Endothelial cell of umbilical vein (primary cell): ENCODE results near the gene DCLK1. TPM values are rescaled to one million over a fixed set of nuclear protein-coding genes. Genes with fewer than 3 reads are reported as not detected.

Source experiments
- BruUV-seq: library from RNA; stranded (reverse); fragments of 400-500 nt; replicated peaks from 2 replicates; lab custom pipeline; 2021; lab: Mats Ljungman, UMichigan
- CTCF ChIA-PET: fragments of 300-600, 350-600 bp; sonication (Branson Sonifier 250); formaldehyde crosslinking; loops from one replicate; lab custom pipeline; 2021; ENCODE audit warnings: antibody characterized with exemption, inconsistent platforms; lab: Charles Lee
- POLR2A ChIA-PET: fragments of 300-600, 350-600 bp; sonication (Branson Sonifier 250); formaldehyde crosslinking; loops from one replicate; lab custom pipeline; 2021; ENCODE audit warnings: antibody characterized with exemption, inconsistent platforms; lab: Charles Lee
- DNase-seq: peaks from one replicate; pipeline ENCODE4 v3.0.0-alpha.2; 2011; ENCODE audit warnings: low read depth, low spot score
- FAIRE-seq: peaks from 2 replicates; lab custom pipeline; 2011; peaks lifted over from hg19 to GRCh38; lab: Jason Lieb, UNC
- H2AFZ ChIP-seq: 2 replicates; pipeline ENCODE4 v1.6.0; 2012; ENCODE audit warnings: low read depth, low read length, control low read depth, inconsistent platforms
- H3K27ac ChIP-seq: 2 replicates; pipeline ENCODE4 v1.5.1; 2011; ENCODE audit warnings: low read depth, mild to moderate bottlenecking, control low read depth, low read length, moderate library complexity; ENCODE audit not compliant: insufficient read depth
- H3K27me3 ChIP-seq, 2 experiments: 2 replicates each; pipeline versions ENCODE4 v1.6.0 to v1.6.1; 2011; ENCODE audit warnings: low read length in 2 of 2, mixed read lengths in 1 of 2; ENCODE audit not compliant: control insufficient read depth in 2 of 2, insufficient read depth in 2 of 2
- H3K36me3 ChIP-seq, 2 experiments: 2 replicates in 1 of 2; 3 replicates in 1 of 2; pipeline ENCODE4 v1.5.1; 2011; ENCODE audit warnings: low read length in 2 of 2, mild to moderate bottlenecking in 1 of 2, moderate library complexity in 1 of 2; ENCODE audit not compliant: control insufficient read depth in 2 of 2, insufficient read depth in 2 of 2; ENCODE audit errors: extremely low read depth in 1 of 2
- H3K4me1 ChIP-seq: 3 replicates; pipeline ENCODE4 v1.5.1; 2011; ENCODE audit warnings: mild to moderate bottlenecking, low read length; ENCODE audit not compliant: control insufficient read depth, insufficient read depth; ENCODE audit errors: extremely low read depth
- H3K4me2 ChIP-seq: 2 replicates; pipeline ENCODE4 v1.6.1; 2011; ENCODE audit warnings: low read length, control low read depth, mixed read lengths; ENCODE audit not compliant: insufficient read depth
- H3K4me3 ChIP-seq, 3 experiments: fragments of 200-600 bp in 1 of 3; sonication (generic), shearing (Covaris generic) in 1 of 3; replicated peaks in 1 of 3; 2 replicates each; pipeline ENCODE4 v1.5.1; 2011 to 2016; ENCODE audit warnings: control low read depth in 3 of 3, low read length in 3 of 3, mild to moderate bottlenecking in 2 of 3, inconsistent platforms in 1 of 3, low read depth in 1 of 3, moderate library complexity in 1 of 3; ENCODE audit not compliant: insufficient read depth in 1 of 3
- H3K79me2 ChIP-seq: 2 replicates; pipeline ENCODE4 v1.6.0; 2012; ENCODE audit warnings: low read length, inconsistent platforms; ENCODE audit not compliant: control insufficient read depth, insufficient read depth
- H3K9ac ChIP-seq: replicated peaks from 2 replicates; pipeline ENCODE3; 2011; ENCODE audit warnings: low read length, control low read depth; ENCODE audit not compliant: insufficient read depth; ENCODE audit errors: extremely low read depth
- H3K9me1 ChIP-seq: replicated peaks from 3 replicates; pipeline ENCODE4 v1.6.0; 2011; ENCODE audit warnings: mild to moderate bottlenecking, low read length; ENCODE audit not compliant: control insufficient read depth, insufficient read depth; ENCODE audit errors: extremely low read depth
- H3K9me3 ChIP-seq: replicated peaks from 2 replicates; pipeline ENCODE4 v1.5.1; 2012; ENCODE audit warnings: low read length, inconsistent platforms; ENCODE audit not compliant: control insufficient read depth, insufficient read depth
- H4K20me1 ChIP-seq: replicated peaks from 2 replicates; pipeline ENCODE3; 2011; ENCODE audit warnings: mild to moderate bottlenecking, low read length; ENCODE audit not compliant: control insufficient read depth, insufficient read depth; ENCODE audit errors: extremely low read depth
- CTCF ChIP-seq, 2 donors: IDR thresholded peaks; 1 replicate in 1 of 2; 2 replicates in 1 of 2; pipeline ENCODE4 v1.5.1; 2011; ENCODE audit warnings: low read length in 2 of 2, mild to moderate bottlenecking in 2 of 2, moderate library complexity in 2 of 2, control low read depth in 1 of 2, inconsistent platforms in 1 of 2, low read depth in 1 of 2; ENCODE audit not compliant: insufficient read depth in 1 of 2; ENCODE audit errors: extremely low read depth in 1 of 2
- EZH2 ChIP-seq: IDR thresholded peaks from 2 replicates; pipeline ENCODE4 v1.6.1; 2012; ENCODE audit warnings: borderline replicate concordance, low read depth, mild to moderate bottlenecking, moderate library complexity, low read length, inconsistent platforms; ENCODE audit not compliant: severe bottlenecking
- FOS ChIP-seq: IDR thresholded peaks from 2 replicates; pipeline ENCODE4 v1.6.1; 2011; ENCODE audit warnings: mild to moderate bottlenecking, low read length, moderate library complexity, borderline replicate concordance; ENCODE audit not compliant: insufficient read depth
- GATA2 ChIP-seq: IDR thresholded peaks from 2 replicates; pipeline ENCODE4 v1.7.0; 2011; ENCODE audit warnings: low read depth, mild to moderate bottlenecking, moderate library complexity, mixed read lengths, low read length; ENCODE audit not compliant: insufficient read length, insufficient read depth
- JUN ChIP-seq: IDR thresholded peaks from 2 replicates; pipeline ENCODE4 v1.6.1; 2011; ENCODE audit warnings: borderline replicate concordance, low read depth; ENCODE audit not compliant: insufficient read length, insufficient read depth
- MAX ChIP-seq: IDR thresholded peaks from 2 replicates; pipeline ENCODE4 v1.6.1; 2011; ENCODE audit not compliant: insufficient read depth, insufficient read length
- MYC ChIP-seq: IDR thresholded peaks from one replicate; pipeline ENCODE4 v1.6.1; 2011; ENCODE audit warnings: mild to moderate bottlenecking, low read depth, low read length
- POLR2A ChIP-seq: IDR thresholded peaks from 2 replicates; pipeline ENCODE4 v1.6.1; 2012; ENCODE audit warnings: low read depth, mild to moderate bottlenecking, control low read depth, low read length
- POLR2AphosphoS5 ChIP-seq: IDR thresholded peaks from 2 replicates; pipeline ENCODE4 v1.6.1; 2012; ENCODE audit warnings: low read depth, mild to moderate bottlenecking, control low read depth, low read length, moderate library complexity; ENCODE audit not compliant: insufficient read depth
- dilution Hi-C: fragments of 300-500 bp; cut with MboI; formaldehyde crosslinking; loops from one replicate; pipeline ENCODE4 v1.15.0; 2019; ENCODE audit warnings: low sequenced_read_pairs; ENCODE audit not compliant: extremely low pct_ligation_motif_present
- intact Hi-C: fragments of 100-400 bp; cut with micrococcal nuclease; formaldehyde crosslinking; loops from one replicate; pipeline ENCODE4 v1.10.0; 2022
- polyA plus RNA-seq, 4 experiments: library from polyadenylated mRNA; depleted of rRNA in 3 of 4; stranded (reverse) in 3 of 4; unstranded in 1 of 4; fragments of >200 nt; gene quantifications; 2 replicates each; pipeline versions ENCODE4 v1.2.1 to v1.2.3, GENCODE V29; 2011 to 2012; ENCODE audit warnings: missing spikeins in 1 of 4
- total RNA-seq: library from RNA; stranded (reverse); gene quantifications from 2 replicates; pipeline ENCODE4 v1.2.3, GENCODE V29; 2021

DCLK1 gene
- total and polyA plus RNA-seq, 2 donors (not counting 3 experiments of a cell fraction or from before 2014, with no cell fraction given): 0.28 to 3.9 TPM

- dilution Hi-C loops: no loop called here
- Histone ChIP-seq H3K79me2 (no peaks in the 10 kb centered on the region), H3K9ac (no peak overlapping the region), H3K4me3 (no peak overlapping the region), H4K20me1 (no peaks in the 10 kb centered on the region), H3K27ac (no peak overlapping the region), H3K27me3 (no peaks in the 10 kb centered on the region), H3K4me2 (no peak overlapping the region), H3K4me1 (no peaks in the 10 kb centered on the region), H2AFZ (no peak overlapping the region), H3K9me1 (no peaks in the 10 kb centered on the region), H3K36me3 (no peaks in the 10 kb centered on the region), H3K9me3 (no peaks in the 10 kb centered on the region)
- FAIRE-seq (no peak), DNase-seq (no peak)
- no TSS peak for BruUV-seq
- intact Hi-C loops: no loop called here
- no peak for TF ChIP-seq FOS
- TF ChIP-seq EZH2: no peak
- no peak for TF ChIP-seq GATA2
- no peak for TF ChIP-seq MAX
- TF ChIP-seq POLR2AphosphoS5: no peak
- no peak for TF ChIP-seq JUN
- TF ChIP-seq MYC: no peak
- TF ChIP-seq POLR2A: no peak
- TF ChIP-seq CTCF (IDR thresholded peaks at IDR 0.05; ENCODE audit: extremely low read depth in 1 of 2, insufficient read depth in 1 of 2, low read depth in 1 of 2, low read length in 2 of 2): no peak
- ChIA-PET POLR2A (no interaction called here), CTCF (interaction anchor here (0.6 to 1.8 kb wide), 3 partner anchors 25 to 404 kb away, joined by 4 to 9 read pairs (median 4); no protein-coding TSS in a partner anchor)
Observed at GRCh38 chr13:35764326-35765015, 366.7 kb downstream of the DCLK1 start.
